Neural cell (in vitro differentiated cells): ENCODE measurements around the gene PDE11A.

ENCODE experiments used
- CTCF ChIP-seq: fragments of 450-650 bp; IDR thresholded peaks from 2 replicates; pipeline ENCODE4 v1.5.1; 2014; ENCODE audit warnings: antibody characterized with exemption, mild to moderate bottlenecking, moderate library complexity; ENCODE audit not compliant: poor library complexity, severe bottlenecking
- EP300 ChIP-seq: fragments of 450-650 bp; conservative IDR thresholded peaks from 2 replicates; pipeline ENCODE4 v1.6.1; 2014; ENCODE audit warnings: antibody characterized with exemption, mild to moderate bottlenecking, moderate library complexity; ENCODE audit not compliant: poor library complexity, severe bottlenecking
- EZH2 ChIP-seq: fragments of 200-600, 300-800 bp; shearing (Covaris generic), sonication (generic); IDR thresholded peaks from 2 replicates; pipeline ENCODE4 v1.6.1; 2014; ENCODE audit warnings: antibody characterized with exemption, low read length, borderline replicate concordance, mild to moderate bottlenecking; ENCODE audit not compliant: insufficient read depth, poor library complexity, severe bottlenecking

- TF ChIP-seq CTCF (no peak), EZH2 (no peak), EP300 (no peak)
Observed at GRCh38 chr2:177633910-177634294, 438.7 kb downstream of the PDE11A start.
